Adipose tissue (tissue), 3 donors: Measurements from ENCODE around the gene NDUFS7. TPM values are rescaled to one million over a fixed set of nuclear protein-coding genes. Genes with fewer than 3 reads are reported as not detected.

ENCODE experiments used
- H3K27ac ChIP-seq: one replicate; pipeline ENCODE4 v1.5.1; 2013; ENCODE audit warnings: low read depth, low read length
- WGBS, 3 donors: extraction: QIAGEN DNeasy Blood & Tissue Kit; methylation state at CpG; one replicate each; pipeline ENCODE4 v1.1.7; 2013; 5-methylcytosine and 5-hydroxymethylcytosine counted together
- polyA plus RNA-seq, 3 donors: library from polyadenylated mRNA; stranded (reverse); fragments of 200-250 nt; gene quantifications; one replicate each; pipeline ENCODE4 v1.2.3, GENCODE V29; 2013
- donor health status: healthy with polysubstance abuse.
- donor health status: Bipolar disorder and iron deficiency.
- donor health status: healthy.

Gene NDUFS7
- polyA plus RNA-seq, 3 donors: 97.5 to 211 (median 110) TPM

- H3K27ac ChIP-seq: no peak overlapping the region
- WGBS, 3 donors: 82 to 93% (median 82%) methylated on average over 42 of the region's 42 CpGs
Observed at GRCh38 chr19:1362387-1363257, 21.1 kb upstream of the NDUFS7 start.

- WGBS, 3 donors: 52 to 78% (median 52%) methylated on average over 10 of the region's 10 CpGs
- H3K27ac ChIP-seq: no peak overlapping the region
Observed at GRCh38 chr19:1363599-1363998, 20.1 kb upstream of the NDUFS7 start.

GRCh38 chr19:1364070-1364704 lies 19.5 kb upstream of the NDUFS7 start:
- no peak overlapping the region for H3K27ac ChIP-seq
- WGBS, 3 donors: 66 to 81% (median 67%) methylated on average over 15 of the region's 15 CpGs

- 84 to 89% (median 86%) methylated on average over 37 of the region's 37 CpGs for WGBS, 3 donors
- H3K27ac ChIP-seq: no peak overlapping the region
Observed at GRCh38 chr19:1365319-1366269, 18.1 kb upstream of the NDUFS7 start.

- no peak overlapping the region for H3K27ac ChIP-seq
- 88 to 96% (median 93%) methylated on average over 10 of the region's 10 CpGs for WGBS, 3 donors
Observed at GRCh38 chr19:1366296-1366695, 17.4 kb upstream of the NDUFS7 start.

GRCh38 chr19:1366899-1367870 lies 16.5 kb upstream of the NDUFS7 start:
- 61 to 88% (median 72%) methylated on average over 35 of the region's 35 CpGs for WGBS, 3 donors
- H3K27ac ChIP-seq: no peak overlapping the region

GRCh38 chr19:1369214-1369805 lies 14.4 kb upstream of the NDUFS7 start:
- WGBS, 3 donors: 93 to 95% (median 95%) methylated on average over 18 of the region's 18 CpGs
- H3K27ac ChIP-seq: no peak overlapping the region

- no peak overlapping the region for H3K27ac ChIP-seq
- 92 to 95% (median 93%) methylated on average over 52 of the region's 52 CpGs for WGBS, 3 donors
Observed at GRCh38 chr19:1370579-1371361, 12.9 kb upstream of the NDUFS7 start.

GRCh38 chr19:1373042-1373533 lies 10.6 kb upstream of the NDUFS7 start:
- 50 to 87% (median 83%) methylated on average over 20 of the region's 20 CpGs for WGBS, 3 donors
- no peak overlapping the region for H3K27ac ChIP-seq

GRCh38 chr19:1373534-1374249 lies 10.0 kb upstream of the NDUFS7 start:
- H3K27ac ChIP-seq: no peak overlapping the region
- 43 to 72% (median 64%) methylated on average over 22 of the region's 22 CpGs for WGBS, 3 donors

- 72 to 93% (median 73%) methylated on average over 11 to 12 of the region's 12 CpGs for WGBS, 3 donors
- no peak overlapping the region for H3K27ac ChIP-seq
Observed at GRCh38 chr19:1374250-1374577, 9.5 kb upstream of the NDUFS7 start.

GRCh38 chr19:1376415-1376805 lies 7.3 kb upstream of the NDUFS7 start:
- H3K27ac ChIP-seq: no peak overlapping the region
- WGBS, 3 donors: 93 to 96% (median 94%) methylated on average over 17 of the region's 17 CpGs

GRCh38 chr19:1377176-1377964 lies 6.3 kb upstream of the NDUFS7 start:
- 86 to 97% (median 93%) methylated on average over 42 to 43 of the region's 43 CpGs for WGBS, 3 donors
- H3K27ac ChIP-seq: no peak overlapping the region

GRCh38 chr19:1377965-1378785 lies 5.5 kb upstream of the NDUFS7 start:
- 78 to 88% (median 80%) methylated on average over 29 to 33 of the region's 33 CpGs for WGBS, 3 donors
- H3K27ac ChIP-seq: no peak overlapping the region
